ENCODE data around the gene FNDC3B.

FNDC3B gene

GRCh38 chr3:172218350-172219323, 179.3 kb downstream of the FNDC3B start:
- no peak for DNase-seq (ENCODE audit: low spot score)
- in situ Hi-C loops (cut with MboI; ENCODE audit: low pct_unique_long_range_greater_than_20kb, low sequenced_read_pairs, unreplicated experiment) = no loop called here
- TF ChIP-seq CTCF (IDR thresholded peaks at IDR 0.05; ENCODE audit: extremely low read depth, insufficient read depth, missing control alignments) = no peak

GRCh38 chr3:172219750-172220149, 180.4 kb downstream of the FNDC3B start:
- in situ Hi-C loops (cut with MboI; ENCODE audit: low pct_unique_long_range_greater_than_20kb, low sequenced_read_pairs, unreplicated experiment) = no loop called here
- no peak for TF ChIP-seq CTCF (IDR thresholded peaks at IDR 0.05; ENCODE audit: extremely low read depth, insufficient read depth, missing control alignments)
- no peak for DNase-seq (ENCODE audit: low spot score)

GRCh38 chr3:172221547-172221946, 182.2 kb downstream of the FNDC3B start:
- in situ Hi-C loops (cut with MboI; ENCODE audit: low pct_unique_long_range_greater_than_20kb, low sequenced_read_pairs, unreplicated experiment) = no loop called here
- TF ChIP-seq CTCF (IDR thresholded peaks at IDR 0.05; ENCODE audit: extremely low read depth, insufficient read depth, missing control alignments) = no peak
- DNase-seq (ENCODE audit: low spot score) = no peak

GRCh38 chr3:172222478-172223071, 183.2 kb downstream of the FNDC3B start:
- no peak for TF ChIP-seq CTCF (IDR thresholded peaks at IDR 0.05; ENCODE audit: extremely low read depth, insufficient read depth, missing control alignments)
- in situ Hi-C loops (cut with MboI; ENCODE audit: low pct_unique_long_range_greater_than_20kb, low sequenced_read_pairs, unreplicated experiment) = no loop called here
- no peak for DNase-seq (ENCODE audit: low spot score)

GRCh38 chr3:172223870-172224269, 184.5 kb downstream of the FNDC3B start:
- in situ Hi-C loops (cut with MboI; ENCODE audit: low pct_unique_long_range_greater_than_20kb, low sequenced_read_pairs, unreplicated experiment) = no loop called here
- TF ChIP-seq CTCF (IDR thresholded peaks at IDR 0.05; ENCODE audit: extremely low read depth, insufficient read depth, missing control alignments) = no peak

GRCh38 chr3:172224560-172225214, 185.3 kb downstream of the FNDC3B start:
- DNase-seq (ENCODE audit: low spot score) = no peak
- in situ Hi-C loops (cut with MboI; ENCODE audit: low pct_unique_long_range_greater_than_20kb, low sequenced_read_pairs, unreplicated experiment) = no loop called here
- TF ChIP-seq CTCF (IDR thresholded peaks at IDR 0.05; ENCODE audit: extremely low read depth, insufficient read depth, missing control alignments) = no peak

More at GRCh38 chr3:172223870-172224269, 184.5 kb downstream of the FNDC3B start:
- DNase-seq (ENCODE audit: low spot score) = no peak

Measured in GM13977 (cell line).